ENCODE results near the gene LRRK2. TPM values are rescaled to one million over a fixed set of nuclear protein-coding genes. Genes with fewer than 3 reads are reported as not detected.

LRRK2 gene
- total and polyA plus RNA-seq, 10 of the 15 experiments (the other 5 are each of a cell fraction or from before 2014, with no cell fraction given): 0.80 to 32.6 (median 1.4) TPM

DNA sequence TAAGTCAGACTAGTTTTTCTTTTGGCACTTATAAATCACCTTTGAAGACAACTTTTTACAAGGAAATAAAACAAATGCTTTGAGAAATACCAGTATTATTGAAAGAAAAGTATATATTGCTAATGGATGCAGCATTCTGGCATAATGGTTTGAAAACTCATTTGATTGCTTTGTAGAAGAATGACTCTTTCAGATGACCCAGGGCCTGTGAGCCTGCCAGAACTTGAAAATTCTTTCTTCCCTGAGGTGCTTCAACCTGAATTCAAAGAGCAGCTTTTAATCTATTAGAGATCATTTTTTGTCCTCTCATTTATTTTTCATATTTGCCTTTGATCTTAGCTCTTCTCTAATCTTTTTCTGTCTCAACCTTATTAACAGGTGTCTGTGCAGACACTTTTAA is 87.4 kb downstream of the LRRK2 start:
- BruUV-seq (replicated peaks): no TSS peak
- ATAC-seq (no peak), DNase-seq (ENCODE audit: low read depth, low spot score) (no peak), FAIRE-seq (no peak)
- ChIA-PET SMC1A (ENCODE audit: uncharacterized antibody, unreplicated experiment) (interaction anchor here (0.5 to 3.2 kb wide), 16 partner anchors 9 to 335 kb away, joined by 3 to 25 read pairs (median 4); no protein-coding TSS in a partner anchor), RAD21 (ENCODE audit: unreplicated experiment) (interaction anchor here (0.6 to 6.6 kb wide), 6 partner anchors 8 to 204 kb away, joined by 3 to 72 read pairs (median 3); partner anchors contain the start of gene LRRK2), CTCF (interaction anchor here (0.7 to 2.0 kb wide), 10 partner anchors 10 to 301 kb away, joined by 3 to 11 read pairs (median 4); no protein-coding TSS in a partner anchor), POLR2A (no interaction called here)
- intact Hi-C loops (cut with micrococcal nuclease; ENCODE audit: unreplicated experiment): loop anchor here (2.0 kb wide), 1 partner anchor 85 kb away; no protein-coding TSS in a partner anchor
- Histone ChIP-seq H3K4me3 (no peak overlapping the region), H2AFZ (ENCODE audit: control insufficient read depth, low read depth, low read length) (no peak overlapping the region), H3K9me3 (replicated peaks; ENCODE audit: control insufficient read depth, insufficient read depth, low read length) (no peaks in the 10 kb centered on the region), H3K27ac (ENCODE audit: control insufficient read depth, insufficient read depth) (no peak overlapping the region), H3K4me2 (ENCODE audit: control insufficient read depth, insufficient read depth) (no peak overlapping the region), H3K36me3 (ENCODE audit: control insufficient read depth in 2 of 2, insufficient read depth in 2 of 2, low read length in 1 of 2) (no peaks in the 10 kb centered on the region), H4K20me1 (ENCODE audit: control insufficient read depth, insufficient read depth) (no peaks in the 10 kb centered on the region), H3K27me3 (replicated peaks in 1 of 2; ENCODE audit: control insufficient read depth in 2 of 2, insufficient read depth in 2 of 2, low read length in 1 of 2) (no peaks in the 10 kb centered on the region), H3K79me2 (ENCODE audit: control insufficient read depth, insufficient read depth, low read length) (no peaks in the 10 kb centered on the region), H3K9ac (ENCODE audit: control insufficient read depth, insufficient read depth, low read length) (no peak overlapping the region), H3K4me1 (ENCODE audit: control insufficient read depth, insufficient read depth, low read length) (peaks cover 16% of the 10 kb centered on the region)
- TF ChIP-seq SMC3 (IDR thresholded peaks at IDR 0.05; ENCODE audit: borderline replicate concordance, low read length) (no peak), ZZZ3 (IDR thresholded peaks at IDR 0.05; ENCODE audit: control insufficient read depth, insufficient read length, low read depth) (no peak), YBX1 (IDR thresholded peaks at IDR 0.05) (no peak), HDGF (IDR thresholded peaks at IDR 0.05) (no peak), BACH1 (IDR thresholded peaks at IDR 0.05; ENCODE audit: borderline replicate concordance) (no peak), CHD4 (IDR thresholded peaks at IDR 0.05) (no peak), HDAC2 (IDR thresholded peaks at IDR 0.05) (no peak), HCFC1 (IDR thresholded peaks at IDR 0.05; ENCODE audit: low read length) (no peak)
- TF ChIP-seq, protein P1, sequence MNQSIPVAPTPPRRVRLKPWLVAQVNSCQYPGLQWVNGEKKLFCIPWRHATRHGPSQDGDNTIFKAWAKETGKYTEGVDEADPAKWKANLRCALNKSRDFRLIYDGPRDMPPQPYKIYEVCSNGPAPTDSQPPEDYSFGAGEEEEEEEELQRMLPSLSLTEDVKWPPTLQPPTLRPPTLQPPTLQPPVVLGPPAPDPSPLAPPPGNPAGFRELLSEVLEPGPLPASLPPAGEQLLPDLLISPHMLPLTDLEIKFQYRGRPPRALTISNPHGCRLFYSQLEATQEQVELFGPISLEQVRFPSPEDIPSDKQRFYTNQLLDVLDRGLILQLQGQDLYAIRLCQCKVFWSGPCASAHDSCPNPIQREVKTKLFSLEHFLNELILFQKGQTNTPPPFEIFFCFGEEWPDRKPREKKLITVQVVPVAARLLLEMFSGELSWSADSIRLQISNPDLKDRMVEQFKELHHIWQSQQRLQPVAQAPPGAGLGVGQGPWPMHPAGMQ (IDR thresholded peaks at IDR 0.05; ENCODE audit: borderline replicate concordance): no peak
- TF ChIP-seq, protein P2, sequence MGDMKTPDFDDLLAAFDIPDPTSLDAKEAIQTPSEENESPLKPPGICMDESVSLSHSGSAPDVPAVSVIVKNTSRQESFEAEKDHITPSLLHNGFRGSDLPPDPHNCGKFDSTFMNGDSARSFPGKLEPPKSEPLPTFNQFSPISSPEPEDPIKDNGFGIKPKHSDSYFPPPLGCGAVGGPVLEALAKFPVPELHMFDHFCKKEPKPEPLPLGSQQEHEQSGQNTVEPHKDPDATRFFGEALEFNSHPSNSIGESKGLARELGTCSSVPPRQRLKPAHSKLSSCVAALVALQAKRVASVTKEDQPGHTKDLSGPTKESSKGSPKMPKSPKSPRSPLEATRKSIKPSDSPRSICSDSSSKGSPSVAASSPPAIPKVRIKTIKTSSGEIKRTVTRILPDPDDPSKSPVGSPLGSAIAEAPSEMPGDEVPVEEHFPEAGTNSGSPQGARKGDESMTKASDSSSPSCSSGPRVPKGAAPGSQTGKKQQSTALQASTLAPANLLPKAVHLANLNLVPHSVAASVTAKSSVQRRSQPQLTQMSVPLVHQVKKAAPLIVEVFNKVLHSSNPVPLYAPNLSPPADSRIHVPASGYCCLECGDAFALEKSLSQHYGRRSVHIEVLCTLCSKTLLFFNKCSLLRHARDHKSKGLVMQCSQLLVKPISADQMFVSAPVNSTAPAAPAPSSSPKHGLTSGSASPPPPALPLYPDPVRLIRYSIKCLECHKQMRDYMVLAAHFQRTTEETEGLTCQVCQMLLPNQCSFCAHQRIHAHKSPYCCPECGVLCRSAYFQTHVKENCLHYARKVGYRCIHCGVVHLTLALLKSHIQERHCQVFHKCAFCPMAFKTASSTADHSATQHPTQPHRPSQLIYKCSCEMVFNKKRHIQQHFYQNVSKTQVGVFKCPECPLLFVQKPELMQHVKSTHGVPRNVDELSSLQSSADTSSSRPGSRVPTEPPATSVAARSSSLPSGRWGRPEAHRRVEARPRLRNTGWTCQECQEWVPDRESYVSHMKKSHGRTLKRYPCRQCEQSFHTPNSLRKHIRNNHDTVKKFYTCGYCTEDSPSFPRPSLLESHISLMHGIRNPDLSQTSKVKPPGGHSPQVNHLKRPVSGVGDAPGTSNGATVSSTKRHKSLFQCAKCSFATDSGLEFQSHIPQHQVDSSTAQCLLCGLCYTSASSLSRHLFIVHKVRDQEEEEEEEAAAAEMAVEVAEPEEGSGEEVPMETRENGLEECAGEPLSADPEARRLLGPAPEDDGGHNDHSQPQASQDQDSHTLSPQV (IDR thresholded peaks at IDR 0.05): no peak
- in situ Hi-C loops (cut with MboI): loop anchor here (5.0 kb wide), 1 partner anchor 160 kb away; no protein-coding TSS in a partner anchor
